KOPT-K1 (cell line): ENCODE data around the gene IL12B.
"Not testable (repeated sequence)": the region's sequence is repeated elsewhere in the genome, so short reads cannot be mapped to it uniquely, and the experiment has no call there.

ENCODE experiments used
- H3K27ac ChIP-seq: fragments of 200-600 bp; sonication (generic); 2 replicates; pipeline ENCODE4 v1.5.1; 2016; ENCODE audit warnings: antibody characterized with exemption, mild to moderate bottlenecking, low read depth, low read length; ENCODE audit not compliant: poor library complexity, severe bottlenecking
- H3K36me3 ChIP-seq: fragments of 200-600 bp; sonication (generic); 2 replicates; pipeline ENCODE4 v1.5.1; 2017; ENCODE audit warnings: antibody characterized with exemption, mild to moderate bottlenecking, low read length, moderate library complexity; ENCODE audit not compliant: insufficient read depth
- H3K9me3 ChIP-seq: fragments of 200-600 bp; sonication (generic); 2 replicates; pipeline ENCODE4 v1.5.1; 2017; ENCODE audit warnings: antibody characterized with exemption, low read length, mild to moderate bottlenecking; ENCODE audit not compliant: insufficient read depth, poor library complexity, severe bottlenecking

IL12B gene

DNA sequence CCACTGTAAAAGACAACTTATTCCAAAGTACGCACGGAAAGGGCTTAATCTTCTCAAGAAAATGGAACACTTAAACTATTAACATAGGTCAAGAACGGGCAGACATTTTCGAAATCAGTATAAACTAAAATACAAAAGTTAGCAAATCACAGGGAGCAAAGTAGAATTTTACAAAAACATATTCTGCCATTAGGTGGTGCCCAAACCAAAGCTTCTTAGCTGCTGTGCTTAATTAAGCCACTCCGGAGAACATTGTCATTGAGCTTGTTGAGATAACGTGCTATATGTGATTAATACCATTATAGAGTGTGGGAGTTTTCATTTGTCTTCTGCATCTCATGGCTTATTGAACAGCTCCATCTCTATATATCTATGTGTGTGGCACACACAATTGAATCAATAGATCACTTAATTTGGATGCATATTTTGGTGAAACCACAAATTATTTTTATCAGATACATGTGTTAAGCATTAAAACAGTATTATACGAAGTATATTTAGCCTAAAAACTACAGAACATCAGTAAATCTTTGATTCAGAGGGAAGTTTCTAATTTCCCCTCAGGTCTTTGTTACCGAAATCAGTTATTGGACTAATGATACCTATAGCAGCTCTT, 43.8 kb downstream of the IL12B start:
- Histone ChIP-seq H3K27ac (no peak overlapping the region), H3K36me3 (peaks cover 32% of the 10 kb centered on the region), H3K9me3 (no peaks in the 10 kb centered on the region)

DNA sequence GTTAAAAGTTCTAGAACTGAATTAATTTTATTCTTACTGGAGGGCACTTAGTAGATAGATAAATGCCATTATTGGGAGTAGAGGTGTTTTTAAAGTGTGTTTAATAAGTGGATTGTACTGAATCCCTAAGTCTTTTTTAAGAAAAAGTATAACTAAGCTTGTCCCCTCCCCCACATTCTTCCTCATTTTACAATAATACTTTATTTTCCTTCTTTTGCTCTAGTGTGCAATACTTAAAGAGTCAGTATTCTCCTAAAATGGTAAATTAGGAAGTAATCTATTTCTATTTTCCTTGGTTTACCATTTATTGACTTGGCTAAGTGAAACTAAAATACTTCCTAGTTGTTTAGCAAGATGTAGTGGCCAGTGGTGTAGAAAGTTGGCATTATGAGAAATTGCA, 55.6 kb downstream of the IL12B start:
- peaks cover 80% of the 10 kb centered on the region for H3K36me3 ChIP-seq
- H3K27ac ChIP-seq = no peak overlapping the region
- no peaks in the 10 kb centered on the region for H3K9me3 ChIP-seq

DNA sequence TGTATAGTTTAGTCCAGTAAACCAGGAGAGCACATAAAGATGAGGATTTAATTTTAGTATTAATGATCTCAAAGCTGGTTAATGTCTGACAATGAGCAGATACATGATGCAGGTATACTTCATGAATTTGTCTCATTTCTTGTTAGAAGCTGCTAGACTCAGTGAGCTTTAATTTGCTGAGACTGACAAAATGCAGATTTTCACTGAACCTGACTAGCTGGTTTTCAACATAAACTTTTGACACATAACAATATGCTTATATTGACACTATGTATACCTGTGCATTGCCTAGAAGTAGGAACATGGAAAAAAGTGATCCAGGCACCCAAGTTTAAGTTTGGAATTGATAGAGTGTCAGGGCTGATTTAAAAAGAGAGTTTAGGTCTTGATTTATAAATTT, 56.4 kb downstream of the IL12B start:
- Histone ChIP-seq H3K27ac (no peak overlapping the region), H3K36me3 (peaks cover 80% of the 10 kb centered on the region), H3K9me3 (no peaks in the 10 kb centered on the region)

DNA sequence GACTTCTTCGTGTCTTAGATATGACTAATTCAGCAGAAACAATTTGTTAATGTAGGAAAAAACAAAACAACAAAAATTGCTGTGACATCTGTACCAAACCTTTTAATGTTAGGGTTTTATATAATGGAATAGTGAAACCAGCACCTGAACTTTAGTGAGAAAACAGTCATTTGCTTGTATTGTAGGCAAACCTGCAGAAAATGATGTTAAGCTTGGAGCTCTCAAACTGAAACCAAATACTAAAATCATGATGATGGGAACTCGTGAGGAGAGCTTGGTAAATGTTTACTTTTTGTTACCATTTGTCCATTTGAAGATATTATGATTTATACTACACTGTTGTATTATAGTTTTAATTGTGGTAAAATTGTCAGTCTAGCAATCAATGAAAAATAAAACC, 60.6 kb downstream of the IL12B start:
- H3K27ac ChIP-seq = no peak overlapping the region
- H3K36me3 ChIP-seq = peaks cover 61% of the 10 kb centered on the region
- H3K9me3 ChIP-seq = peaks cover 17% of the 10 kb centered on the region

DNA sequence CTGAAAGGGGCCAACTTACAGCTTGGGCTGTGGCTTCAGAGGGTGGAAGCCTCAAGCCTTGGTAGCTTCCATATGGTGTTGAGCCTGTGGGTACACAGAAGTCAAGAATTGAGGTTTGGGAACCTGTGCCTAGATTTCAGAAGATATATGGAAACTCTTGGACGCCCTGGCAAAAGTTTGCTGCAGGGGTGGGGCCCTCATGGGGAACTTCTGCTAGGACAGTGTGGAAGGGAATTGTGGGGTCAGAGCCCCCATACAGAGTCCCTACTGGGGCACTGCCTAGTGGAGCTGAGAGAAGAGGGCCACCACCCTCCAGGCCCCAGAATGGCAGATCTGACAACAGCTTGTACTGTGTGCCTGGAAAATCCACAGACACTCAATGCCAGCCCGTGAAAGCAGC, 63.5 kb downstream of the IL12B start:
- Histone ChIP-seq H3K9me3 (peaks cover 17% of the 10 kb centered on the region), H3K36me3 (peaks cover 34% of the 10 kb centered on the region)
- not testable (repeated sequence) for H3K27ac ChIP-seq
